PC-3 (cell line): ENCODE measurements around the gene SLC10A7.

Experiments used
- CTCF ChIP-seq: fragments of 300-600 bp; sonication (generic); conservative IDR thresholded peaks from 2 replicates; pipeline ENCODE4 v1.5.1; 2017; ENCODE audit warnings: antibody characterized with exemption, low read depth, mild to moderate bottlenecking, low read length
- EZH2 ChIP-seq: fragments of 300-600 bp; sonication (generic); IDR thresholded peaks from one replicate; pipeline ENCODE4 v1.6.1; 2017; ENCODE audit warnings: antibody characterized with exemption, mild to moderate bottlenecking, low read length; ENCODE audit not compliant: unreplicated experiment
- EZH2phosphoT487 ChIP-seq: fragments of 300-600 bp; sonication (generic); IDR thresholded peaks from 2 replicates; pipeline ENCODE4 v1.6.1; 2018; ENCODE audit warnings: mild to moderate bottlenecking, antibody characterized with exemption, low read length, borderline replicate concordance

GRCh38 chr4:146550161-146550560 lies 28.4 kb upstream of the SLC10A7 start:
- TF ChIP-seq CTCF = no peak
- TF ChIP-seq EZH2 = no peak
- no peak for TF ChIP-seq EZH2phosphoT487
